NCI-H774 (cell line): ENCODE results near the gene NRDC.

Source experiments
- DNase-seq: peaks from one replicate; lab custom pipeline; 2025; lab: John Stamatoyannopoulos, UW

Gene NRDC, protein sequence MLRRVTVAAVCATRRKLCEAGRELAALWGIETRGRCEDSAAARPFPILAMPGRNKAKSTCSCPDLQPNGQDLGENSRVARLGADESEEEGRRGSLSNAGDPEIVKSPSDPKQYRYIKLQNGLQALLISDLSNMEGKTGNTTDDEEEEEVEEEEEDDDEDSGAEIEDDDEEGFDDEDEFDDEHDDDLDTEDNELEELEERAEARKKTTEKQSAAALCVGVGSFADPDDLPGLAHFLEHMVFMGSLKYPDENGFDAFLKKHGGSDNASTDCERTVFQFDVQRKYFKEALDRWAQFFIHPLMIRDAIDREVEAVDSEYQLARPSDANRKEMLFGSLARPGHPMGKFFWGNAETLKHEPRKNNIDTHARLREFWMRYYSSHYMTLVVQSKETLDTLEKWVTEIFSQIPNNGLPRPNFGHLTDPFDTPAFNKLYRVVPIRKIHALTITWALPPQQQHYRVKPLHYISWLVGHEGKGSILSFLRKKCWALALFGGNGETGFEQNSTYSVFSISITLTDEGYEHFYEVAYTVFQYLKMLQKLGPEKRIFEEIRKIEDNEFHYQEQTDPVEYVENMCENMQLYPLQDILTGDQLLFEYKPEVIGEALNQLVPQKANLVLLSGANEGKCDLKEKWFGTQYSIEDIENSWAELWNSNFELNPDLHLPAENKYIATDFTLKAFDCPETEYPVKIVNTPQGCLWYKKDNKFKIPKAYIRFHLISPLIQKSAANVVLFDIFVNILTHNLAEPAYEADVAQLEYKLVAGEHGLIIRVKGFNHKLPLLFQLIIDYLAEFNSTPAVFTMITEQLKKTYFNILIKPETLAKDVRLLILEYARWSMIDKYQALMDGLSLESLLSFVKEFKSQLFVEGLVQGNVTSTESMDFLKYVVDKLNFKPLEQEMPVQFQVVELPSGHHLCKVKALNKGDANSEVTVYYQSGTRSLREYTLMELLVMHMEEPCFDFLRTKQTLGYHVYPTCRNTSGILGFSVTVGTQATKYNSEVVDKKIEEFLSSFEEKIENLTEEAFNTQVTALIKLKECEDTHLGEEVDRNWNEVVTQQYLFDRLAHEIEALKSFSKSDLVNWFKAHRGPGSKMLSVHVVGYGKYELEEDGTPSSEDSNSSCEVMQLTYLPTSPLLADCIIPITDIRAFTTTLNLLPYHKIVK

DNA sequence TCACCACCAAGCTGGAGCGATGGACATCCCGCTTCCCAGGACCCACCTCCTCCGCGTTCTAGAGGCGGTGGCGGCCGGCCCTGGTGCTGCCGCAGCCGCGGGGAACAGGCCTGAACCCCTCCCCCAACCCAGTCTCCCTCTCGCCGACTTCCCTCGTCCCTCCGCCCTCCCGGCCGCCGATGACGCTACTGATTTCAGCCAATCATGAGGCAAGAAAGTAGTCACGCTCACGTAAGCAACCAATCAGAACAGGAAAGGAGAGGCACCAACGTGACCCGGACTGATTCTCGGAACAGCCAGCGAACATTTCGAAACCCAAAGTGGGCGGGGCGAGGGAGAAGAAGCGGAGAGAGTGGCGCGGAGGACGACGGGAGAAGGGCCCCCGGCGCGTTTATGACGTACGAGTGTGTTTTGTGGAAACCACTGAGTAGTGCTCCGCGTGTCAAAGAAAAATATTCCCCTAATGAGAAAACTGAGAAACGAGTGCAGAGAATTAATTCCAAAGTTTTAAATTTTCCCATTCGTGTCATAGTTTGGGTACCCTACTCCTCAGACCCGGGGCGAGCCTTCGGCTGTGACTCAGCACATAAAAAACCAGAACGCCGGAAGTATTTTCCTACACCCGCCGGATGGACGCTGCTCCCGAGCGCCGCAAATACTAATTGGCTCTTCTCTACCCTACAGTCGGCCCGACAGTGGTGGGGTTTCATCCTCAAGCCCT is at the start of gene NRDC:
TSS of gene NRDC (minus strand) at position 112 of the 721 bp plus-strand sequence. CDS start 112 bp downstream, outside the sequence.
- DNase-seq = peak; percentile 100

DNA sequence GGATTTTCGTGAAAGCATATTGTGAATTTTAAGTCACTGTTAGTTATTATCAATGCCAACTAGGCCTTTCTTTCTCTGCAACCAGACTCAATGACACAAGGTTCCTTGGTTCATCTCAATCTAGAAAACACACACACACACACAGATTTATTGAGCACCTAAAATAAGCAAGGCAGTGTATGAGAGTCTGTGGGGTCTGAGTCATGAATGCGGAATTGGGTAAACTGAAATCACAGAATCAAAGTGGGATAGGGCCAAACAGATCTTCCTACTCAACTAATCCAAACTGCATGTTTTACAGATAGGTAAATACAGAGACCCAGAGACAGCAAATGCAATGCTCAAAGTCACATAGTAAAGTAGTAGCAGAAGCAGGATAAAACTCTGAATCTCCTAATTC is 48.5 kb upstream of the NRDC start:
- no peak for DNase-seq

DNA sequence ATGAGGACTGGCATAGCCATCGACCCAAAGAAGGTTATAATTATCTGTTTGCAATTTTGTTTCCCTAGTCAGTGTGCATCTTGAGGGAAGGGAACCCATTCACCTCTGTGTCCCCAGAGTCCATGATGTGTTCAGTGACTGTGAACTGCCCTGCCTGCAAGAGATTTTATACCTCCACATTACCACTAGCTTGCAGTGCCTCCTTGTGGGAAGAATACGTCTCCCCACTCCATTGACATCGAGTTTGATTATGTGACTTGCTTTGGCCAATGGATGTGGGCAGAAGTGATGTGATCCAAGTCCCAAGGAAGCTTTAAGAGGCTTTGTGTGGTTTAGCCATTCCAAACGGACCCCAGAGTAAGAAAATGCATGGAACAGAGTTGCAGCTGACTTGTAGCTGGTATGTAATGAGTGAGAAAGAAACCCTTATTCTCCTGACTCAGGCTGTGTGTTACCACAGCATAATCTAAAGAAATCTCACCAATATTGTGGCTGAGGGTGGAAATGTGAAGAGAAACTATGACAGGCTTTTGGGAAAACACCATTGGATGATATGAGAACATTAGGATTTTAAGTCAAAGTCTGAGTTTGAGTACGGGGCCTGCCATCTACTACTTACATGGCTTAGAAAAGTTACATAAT is 47.8 kb upstream of the NRDC start:
- no peak for DNase-seq

DNA sequence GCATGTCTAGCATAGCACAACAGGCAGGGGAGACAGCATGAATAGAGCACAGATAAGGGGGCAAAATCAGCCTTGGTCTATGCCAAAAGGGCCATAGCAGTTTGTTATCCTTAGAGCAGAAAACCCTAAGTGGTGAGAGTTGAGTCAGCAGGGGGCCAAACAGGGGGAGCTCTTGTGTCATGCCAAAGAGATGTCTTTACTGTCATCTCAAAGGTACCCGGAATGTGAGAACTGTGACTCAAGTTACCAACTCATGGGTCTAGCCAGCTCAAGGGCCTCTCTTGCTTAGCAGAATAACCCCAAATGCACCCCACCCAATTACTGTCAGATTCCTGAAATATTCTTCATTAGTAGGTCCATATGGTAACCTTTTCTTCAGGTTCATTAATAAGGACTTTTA is 45.9 kb upstream of the NRDC start:
- no peak for DNase-seq

DNA sequence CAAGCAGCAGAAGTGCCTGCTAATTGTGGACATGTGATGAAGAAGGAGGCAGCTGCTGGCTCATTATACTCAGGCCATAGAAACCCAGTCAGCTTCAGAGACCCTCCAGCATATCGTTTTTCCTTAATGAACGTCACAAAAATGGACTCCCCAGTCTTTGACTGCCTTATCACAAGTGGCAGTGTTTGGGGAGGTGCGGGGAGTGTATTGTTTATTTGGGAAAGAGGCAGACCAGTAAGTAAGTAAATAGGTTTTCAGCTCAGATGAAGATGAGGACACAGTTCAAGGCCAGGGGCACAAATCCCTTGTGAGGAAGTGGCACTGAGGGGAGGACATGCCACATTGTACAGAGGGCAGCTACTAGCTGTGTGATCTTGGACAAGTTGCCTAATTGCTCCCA is 43.5 kb upstream of the NRDC start:
- DNase-seq = no peak

DNA sequence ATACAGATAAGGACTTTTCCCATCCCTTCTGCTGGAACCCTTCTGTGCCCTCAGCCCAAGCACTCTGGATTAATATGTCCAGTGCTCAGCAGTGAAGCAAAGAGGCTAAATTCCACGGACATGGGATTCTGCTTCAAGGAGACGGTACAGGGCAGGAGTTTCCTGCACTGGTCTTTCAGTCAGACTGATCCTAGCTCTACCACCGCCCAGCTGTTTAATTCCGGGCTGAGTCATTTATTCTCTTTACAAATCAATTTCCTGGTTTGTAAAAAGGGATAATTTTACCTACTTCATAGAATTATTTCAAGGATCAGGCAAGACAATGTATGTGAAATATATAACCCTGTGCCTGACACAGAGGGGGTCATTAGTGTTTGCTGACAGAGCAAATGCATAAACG is 41.6 kb upstream of the NRDC start:
- no peak for DNase-seq

DNA sequence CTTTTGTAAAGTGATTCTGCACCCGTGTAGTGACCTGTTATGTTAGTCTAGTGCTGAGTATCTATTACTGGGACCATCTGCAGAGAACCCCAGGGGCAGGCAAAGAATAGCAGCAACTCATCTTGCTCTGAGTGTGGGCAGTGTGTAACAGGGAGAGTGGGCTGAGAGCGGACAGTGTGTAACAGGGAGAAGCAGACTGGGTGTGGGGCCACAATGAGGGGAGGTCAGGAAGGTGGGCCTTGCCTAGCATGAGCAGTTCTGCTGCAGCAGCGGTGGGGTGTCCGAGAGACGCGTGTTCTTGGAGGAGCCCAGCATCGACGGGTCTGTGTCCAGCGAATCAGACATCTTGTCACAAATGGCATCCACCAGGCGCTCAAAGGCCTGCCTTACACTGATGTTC is 41.2 kb upstream of the NRDC start:
- DNase-seq = no peak

DNA sequence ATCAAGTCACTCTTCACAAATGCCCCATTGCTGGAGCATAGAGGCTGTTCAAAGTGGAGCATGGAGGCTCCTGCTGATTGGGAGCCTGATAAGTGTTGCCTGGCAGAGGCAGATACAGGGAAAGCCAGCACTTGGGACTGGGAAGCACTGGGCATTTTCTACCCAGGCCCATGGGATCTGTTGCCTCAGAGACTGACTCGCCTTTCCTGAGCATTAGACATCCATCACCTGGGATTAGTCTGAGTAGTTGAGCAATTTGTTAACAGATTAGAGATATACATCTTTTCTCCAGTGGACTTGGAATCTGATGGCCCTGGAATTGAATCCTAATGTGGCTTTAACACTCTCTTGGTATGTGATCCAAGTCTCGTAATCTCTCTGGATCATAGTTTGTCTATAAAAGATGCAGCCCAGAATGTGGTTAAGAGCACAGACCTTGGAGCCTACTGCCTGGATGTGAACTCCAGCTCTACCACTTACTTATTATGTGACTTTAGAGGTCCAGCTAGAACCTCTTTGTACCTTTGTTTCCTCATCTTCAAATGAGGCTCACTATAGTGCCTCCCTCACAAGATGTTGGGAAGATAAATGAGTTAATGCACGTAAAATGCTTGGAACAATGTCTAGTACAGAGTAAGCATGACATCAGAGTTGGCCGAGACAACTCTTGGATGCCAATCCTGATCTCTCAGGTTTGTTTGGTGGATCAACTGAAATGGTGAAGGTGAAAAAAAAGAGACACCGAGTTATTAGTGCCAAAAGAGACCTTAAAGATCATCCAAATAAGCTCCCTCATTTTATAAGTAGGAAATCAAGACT is 38.3 kb upstream of the NRDC start:
- no peak for DNase-seq

DNA sequence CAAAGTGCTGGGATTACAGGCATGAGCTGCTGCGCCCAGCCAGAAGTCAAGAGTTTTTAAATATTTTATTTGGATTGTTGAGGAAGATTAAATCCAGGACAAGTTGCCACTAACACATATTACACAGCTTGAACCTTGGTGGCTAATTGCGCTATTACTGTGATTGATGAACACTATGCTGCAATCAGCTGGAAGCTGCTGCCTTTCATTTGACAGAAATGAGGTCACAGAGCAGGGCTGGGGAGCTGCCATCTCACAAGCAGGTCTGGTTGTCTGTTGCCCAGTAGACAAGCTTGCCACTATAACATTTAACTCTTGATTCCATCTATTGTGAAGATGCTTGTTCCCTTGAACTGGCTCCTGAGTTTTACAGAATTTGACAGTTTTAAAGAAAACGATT is 37.4 kb upstream of the NRDC start:
- no peak for DNase-seq

DNA sequence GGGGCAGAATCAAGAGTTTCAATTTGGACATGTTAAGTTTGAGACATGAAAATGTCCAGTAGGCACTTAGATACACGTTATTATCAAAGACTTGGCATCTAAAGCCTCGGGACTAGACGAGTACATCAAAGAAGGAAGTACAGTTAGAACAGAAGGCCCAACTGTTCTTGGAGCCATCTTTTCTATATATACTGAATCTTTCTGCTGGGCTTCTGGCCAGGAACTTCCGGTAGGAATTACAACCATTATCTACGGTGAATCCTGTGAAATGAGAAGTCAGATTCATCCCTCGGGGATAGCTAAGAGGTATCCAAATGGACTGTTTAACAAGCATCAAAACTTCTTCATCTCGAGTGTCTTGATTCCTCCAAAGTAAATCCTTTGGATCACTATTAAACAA is 34.4 kb upstream of the NRDC start:
- DNase-seq = no peak

DNA sequence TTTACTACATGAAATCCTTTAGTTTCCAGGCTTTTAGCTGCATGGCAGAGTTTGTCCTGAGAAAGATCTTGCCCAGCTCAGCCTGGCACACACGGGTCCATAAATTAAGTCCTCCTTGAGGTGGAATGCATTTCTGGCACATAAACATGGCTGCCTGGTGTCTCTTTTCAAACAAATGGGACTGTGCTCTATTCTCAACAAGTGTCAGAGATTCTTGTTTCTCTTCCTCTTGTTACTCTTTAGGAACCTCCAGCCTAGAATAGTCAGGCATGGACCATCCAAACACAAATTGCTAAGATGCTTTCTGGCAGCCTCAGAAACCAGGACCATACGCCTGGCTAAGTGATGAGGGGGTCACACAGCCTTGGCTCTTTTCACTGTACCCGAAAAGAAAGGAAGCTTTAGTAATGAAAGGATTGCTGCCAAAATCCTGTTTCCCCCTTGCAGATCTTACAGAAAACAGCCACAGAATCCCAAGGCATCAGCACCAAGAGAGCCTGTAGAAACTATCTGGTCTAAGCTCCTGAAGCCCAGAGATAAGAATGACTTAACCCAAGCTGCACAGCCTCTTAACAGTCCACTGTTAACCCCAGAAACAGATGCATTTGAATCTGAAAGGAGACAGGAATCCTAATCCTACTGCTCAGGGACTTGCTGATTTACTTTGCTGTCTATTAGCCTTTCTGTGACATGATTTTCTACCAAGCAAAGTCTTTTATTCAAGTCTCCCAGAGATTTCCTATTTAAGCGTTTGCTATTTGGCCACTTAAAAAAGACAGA is 31.9 kb upstream of the NRDC start:
- no peak for DNase-seq

DNA sequence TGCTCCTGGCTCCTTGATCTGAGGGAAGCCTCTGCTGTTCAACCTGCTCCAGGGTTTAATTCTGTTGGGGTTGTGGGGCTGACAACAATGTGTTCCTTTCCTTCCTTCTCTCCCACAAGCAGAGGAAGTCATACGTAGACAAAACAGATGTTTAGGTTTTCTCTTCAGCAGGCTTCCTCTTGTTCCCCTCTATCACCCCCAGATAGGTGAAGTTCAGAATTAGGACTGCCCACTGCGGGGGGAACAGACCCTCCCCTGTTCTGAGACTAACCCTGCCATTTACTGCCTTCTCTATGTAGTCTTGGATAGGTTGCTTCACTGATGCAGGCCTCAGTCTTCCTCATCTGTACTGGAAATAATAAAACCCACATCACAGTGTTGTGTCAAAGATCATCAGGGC is 30.0 kb upstream of the NRDC start:
- no peak for DNase-seq

DNA sequence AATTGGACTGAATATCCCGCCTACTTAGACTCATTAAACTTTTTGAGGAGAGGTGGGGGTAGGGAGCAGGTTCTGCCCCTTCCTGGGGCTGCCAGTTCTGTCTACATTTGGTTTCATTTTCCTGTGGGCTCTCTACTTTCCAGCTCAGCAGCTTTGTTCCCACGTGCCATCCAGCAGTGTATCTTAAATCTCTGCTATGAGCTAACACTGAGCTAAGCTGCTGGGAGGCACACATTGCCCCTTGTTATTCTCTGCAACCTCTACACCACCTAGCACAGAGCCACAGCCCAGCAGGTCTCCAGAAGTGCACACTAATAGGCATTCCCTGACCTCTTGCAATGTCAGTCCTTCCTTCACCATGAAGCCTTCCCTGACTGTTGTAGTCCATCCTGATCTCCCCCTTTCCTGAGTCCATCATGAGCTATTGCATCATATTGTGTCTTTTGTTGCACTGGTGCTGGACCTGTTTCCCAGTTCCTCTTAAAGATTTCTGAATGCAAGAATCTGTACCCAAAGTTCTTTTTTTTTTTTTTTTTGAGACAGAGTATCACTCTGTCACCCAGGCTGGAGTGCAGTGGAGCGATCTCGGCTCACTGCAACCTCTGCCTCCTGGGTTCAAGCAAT is 28.7 kb upstream of the NRDC start:
- DNase-seq = no peak

DNA sequence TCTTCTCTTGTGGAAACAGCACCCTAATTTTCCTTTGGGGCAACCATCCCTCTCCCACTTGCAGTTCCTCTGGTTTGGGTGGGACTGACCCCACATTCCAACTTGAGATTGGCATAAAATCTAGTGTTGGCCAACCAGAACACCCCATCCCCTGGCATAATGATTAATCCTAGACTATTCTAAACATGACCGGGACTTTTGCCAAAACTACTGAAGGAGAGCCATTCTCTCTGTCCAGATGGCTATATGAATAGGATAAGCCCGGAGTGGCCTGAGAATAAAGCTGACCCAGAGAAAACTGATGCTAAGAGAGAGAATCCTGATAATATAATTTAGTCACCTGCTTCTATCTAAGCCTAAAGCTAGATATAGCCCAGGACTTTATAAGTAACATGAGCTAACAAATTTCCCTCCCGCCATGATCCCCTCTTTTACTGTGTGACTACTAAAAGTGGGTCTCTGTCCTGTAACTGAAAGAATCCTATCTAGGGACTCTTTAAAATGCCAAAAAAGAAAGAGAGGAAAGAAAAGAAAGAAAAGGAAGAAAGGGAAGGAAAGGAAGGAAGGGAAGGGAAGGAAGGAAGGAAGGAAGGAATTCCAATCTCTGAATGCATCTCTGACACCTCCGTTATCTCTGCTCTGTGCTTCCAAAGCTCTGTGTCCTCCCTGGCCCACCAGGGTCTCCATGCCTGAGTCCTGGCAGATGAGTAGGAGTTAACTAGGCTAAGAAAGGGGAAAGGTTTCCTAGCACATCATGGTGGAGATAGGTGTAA is 28.0 kb upstream of the NRDC start:
- no peak for DNase-seq

DNA sequence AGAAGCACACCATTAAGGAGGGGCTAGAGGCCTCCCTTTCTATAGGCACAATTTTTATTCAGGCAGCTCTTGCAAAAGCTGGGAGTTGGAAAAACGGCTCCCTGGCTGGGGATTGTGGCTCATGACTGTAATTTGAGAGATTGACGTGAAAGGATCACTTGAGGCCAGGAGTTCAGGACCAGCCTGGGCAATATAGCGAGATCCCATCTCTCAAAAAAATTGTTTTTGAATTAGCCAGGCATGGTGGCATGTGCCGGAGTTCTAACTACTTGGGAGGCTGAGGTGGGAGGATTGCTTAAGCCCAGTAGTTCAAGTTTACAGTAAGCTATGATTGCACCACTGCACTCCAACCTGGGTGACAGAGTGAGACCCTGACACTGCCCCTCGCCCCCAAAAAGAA is 23.9 kb upstream of the NRDC start:
- DNase-seq = no peak

DNA sequence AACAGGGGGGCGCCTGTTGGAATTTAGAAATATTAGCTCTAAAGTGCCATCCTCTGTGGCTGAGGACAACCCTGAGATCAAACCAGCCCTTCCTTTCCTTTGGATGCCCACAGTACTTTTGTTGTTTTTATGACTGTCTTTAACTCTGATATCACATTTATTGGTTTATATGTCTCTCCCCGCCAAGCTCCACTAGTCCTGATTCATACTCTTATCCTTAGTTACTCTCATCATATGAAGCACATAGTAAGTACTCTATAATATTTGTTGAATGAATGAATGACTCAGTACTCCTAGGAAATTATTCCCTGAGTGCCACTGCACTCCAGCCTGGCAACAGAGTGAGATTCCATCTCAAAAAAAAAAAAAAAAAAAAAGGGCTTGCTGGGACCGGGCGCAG is 22.6 kb upstream of the NRDC start:
- no peak for DNase-seq

DNA sequence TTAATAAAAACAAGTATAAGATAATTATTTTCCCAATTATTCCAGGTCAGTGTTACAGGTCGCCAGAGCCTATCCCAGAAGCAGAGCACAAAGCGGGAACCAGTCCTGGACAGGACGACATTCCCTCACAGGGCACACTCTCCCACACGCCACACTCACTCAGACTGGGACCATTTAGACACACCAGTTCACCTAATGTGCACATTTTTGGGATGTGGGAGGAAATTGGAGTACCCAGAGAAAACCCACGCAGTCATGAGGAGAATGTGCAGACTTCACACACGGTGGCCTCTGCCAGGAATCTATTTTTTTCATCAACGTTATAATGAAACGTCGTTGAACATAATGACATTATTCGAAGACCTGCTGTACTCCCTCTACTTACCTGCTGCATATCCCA is 20.5 kb upstream of the NRDC start:
- DNase-seq = no peak

DNA sequence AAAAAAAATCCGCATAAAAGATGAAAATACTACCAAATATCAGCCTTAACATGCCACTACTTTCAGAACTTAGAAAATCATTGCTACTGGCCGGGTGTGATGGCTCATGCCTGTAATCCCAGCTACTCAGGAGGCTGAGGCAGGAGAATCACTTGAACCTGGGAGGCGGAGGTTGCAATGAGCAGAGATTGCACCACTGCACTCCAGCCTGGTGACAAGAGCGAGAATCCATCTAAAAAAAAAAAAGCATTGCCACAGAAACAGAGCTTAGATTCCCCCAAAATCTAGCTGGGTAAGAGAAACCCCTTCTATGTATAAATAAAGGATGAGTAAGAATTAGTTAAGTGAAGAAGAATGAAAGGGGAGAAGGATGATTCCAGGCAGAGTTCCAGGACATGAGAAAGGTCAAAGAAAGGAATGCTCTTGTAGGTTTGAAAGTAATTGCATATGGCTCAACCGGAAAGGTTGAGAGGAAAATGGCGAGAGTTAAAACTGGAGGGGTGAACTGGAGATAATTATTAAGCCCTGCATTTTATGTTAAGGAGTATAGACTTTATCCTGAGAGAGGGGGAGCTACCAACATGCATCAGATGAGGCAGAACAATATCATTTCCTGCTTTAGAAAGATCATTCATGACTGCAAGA is 19.7 kb upstream of the NRDC start:
- no peak for DNase-seq
